ENCODE measurements around the gene ANXA9.

Gene ANXA9, protein sequence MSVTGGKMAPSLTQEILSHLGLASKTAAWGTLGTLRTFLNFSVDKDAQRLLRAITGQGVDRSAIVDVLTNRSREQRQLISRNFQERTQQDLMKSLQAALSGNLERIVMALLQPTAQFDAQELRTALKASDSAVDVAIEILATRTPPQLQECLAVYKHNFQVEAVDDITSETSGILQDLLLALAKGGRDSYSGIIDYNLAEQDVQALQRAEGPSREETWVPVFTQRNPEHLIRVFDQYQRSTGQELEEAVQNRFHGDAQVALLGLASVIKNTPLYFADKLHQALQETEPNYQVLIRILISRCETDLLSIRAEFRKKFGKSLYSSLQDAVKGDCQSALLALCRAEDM

DNA sequence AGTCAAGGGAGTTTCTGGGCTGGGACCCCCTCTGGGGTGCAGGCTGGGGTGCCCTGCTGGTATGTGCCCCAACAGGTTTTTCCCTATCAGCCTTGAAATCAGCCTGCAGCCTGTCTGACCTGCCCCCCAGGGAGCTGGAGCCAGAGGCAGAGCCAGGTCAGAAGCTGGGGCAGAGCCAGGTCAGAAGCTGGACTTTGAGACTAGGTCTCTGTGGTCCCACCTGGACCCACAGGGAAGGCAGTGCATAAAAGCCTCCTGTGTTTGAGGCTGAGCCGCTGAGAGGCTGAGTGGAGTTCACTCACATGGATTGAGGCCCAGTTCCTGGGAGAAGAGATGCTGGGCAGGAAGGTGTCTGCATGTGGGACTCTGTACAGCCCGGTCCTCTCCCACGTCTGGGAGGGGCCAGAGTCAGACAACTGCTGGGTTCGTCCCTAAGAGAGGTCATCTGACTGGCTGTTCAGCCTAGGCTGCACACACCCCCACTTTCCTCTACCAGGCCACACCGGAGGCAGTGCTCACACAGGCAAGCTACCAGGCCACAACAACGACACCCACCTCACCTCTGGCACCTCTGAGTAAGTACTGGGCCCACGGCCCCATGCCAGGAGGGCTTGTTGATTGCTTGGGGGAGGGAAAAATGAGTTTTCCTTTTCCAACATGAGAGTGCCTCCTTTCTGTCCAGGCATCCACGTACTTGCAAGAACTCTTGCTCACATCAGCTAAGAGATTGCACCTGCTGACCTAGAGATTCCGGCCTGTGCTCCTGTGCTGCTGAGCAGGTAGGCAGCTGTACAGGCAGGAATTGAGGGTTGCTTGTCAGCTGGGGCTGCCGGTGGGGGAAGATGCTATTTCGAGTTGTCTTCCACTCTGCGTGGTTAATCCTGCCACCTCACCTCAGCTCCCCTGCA is at the start of gene ANXA9:
TSS of gene ANXA9 (plus strand) at position 488 of the 908 bp plus-strand sequence. CDS start 814 bp downstream, outside the sequence.
- Histone ChIP-seq H3K9ac (ENCODE audit: low read length) (no peak within 1 kb of the TSS), H3K36me3 (ENCODE audit: control insufficient read depth, insufficient read depth, low read length) (no peaks in the 10 kb centered on the region), H3K27me3 (ENCODE audit: control insufficient read depth, insufficient read depth, low read length) (peaks cover 2% of the 10 kb centered on the region), H3K27ac (ENCODE audit: low read depth, low read length) (no peak within 1 kb of the TSS), H3K4me1 (ENCODE audit: control insufficient read depth, insufficient read depth, low read length) (no peaks in the 10 kb centered on the region), H3K4me3 (ENCODE audit: low read length) (no peak within 1 kb of the TSS)

- Histone ChIP-seq H3K27ac (ENCODE audit: low read depth, low read length) (no peak overlapping the region), H3K27me3 (ENCODE audit: control insufficient read depth, insufficient read depth, low read length) (no peaks in the 10 kb centered on the region), H3K4me3 (ENCODE audit: low read length) (no peak overlapping the region), H3K36me3 (ENCODE audit: control insufficient read depth, insufficient read depth, low read length) (peaks cover 62% of the 10 kb centered on the region), H3K9ac (ENCODE audit: low read length) (no peak overlapping the region), H3K4me1 (ENCODE audit: control insufficient read depth, insufficient read depth, low read length) (no peaks in the 10 kb centered on the region)
Measured at GRCh38 chr1:150944856-150945255, 37.2 kb upstream of the ANXA9 start.

DNA sequence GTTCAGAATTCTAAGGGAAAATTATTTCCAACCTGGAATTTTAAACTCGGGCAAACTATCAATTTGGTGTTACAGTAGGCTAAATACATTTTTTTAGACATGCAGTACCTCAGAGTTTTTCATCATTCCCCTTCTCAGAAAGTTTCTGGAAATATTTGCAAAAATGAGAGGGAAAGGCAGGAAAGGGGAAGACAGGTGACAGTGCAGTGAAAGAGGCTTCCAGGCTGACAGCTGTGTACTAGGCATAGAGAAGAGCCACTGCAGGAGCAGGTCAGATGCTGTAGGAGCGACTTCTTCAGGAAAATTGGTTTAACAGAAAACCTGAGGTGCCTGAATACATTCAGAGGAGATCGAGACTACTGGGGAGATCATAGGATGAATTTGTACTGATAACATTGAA is 27.4 kb upstream of the ANXA9 start:
- H3K4me3 ChIP-seq (ENCODE audit: low read length) = no peak overlapping the region
- no peaks in the 10 kb centered on the region for H3K4me1 ChIP-seq (ENCODE audit: control insufficient read depth, insufficient read depth, low read length)
- H3K36me3 ChIP-seq (ENCODE audit: control insufficient read depth, insufficient read depth, low read length) = peaks cover 22% of the 10 kb centered on the region
- no peaks in the 10 kb centered on the region for H3K27me3 ChIP-seq (ENCODE audit: control insufficient read depth, insufficient read depth, low read length)
- no peak overlapping the region for H3K9ac ChIP-seq (ENCODE audit: low read length)
- H3K27ac ChIP-seq (ENCODE audit: low read depth, low read length) = no peak overlapping the region

DNA sequence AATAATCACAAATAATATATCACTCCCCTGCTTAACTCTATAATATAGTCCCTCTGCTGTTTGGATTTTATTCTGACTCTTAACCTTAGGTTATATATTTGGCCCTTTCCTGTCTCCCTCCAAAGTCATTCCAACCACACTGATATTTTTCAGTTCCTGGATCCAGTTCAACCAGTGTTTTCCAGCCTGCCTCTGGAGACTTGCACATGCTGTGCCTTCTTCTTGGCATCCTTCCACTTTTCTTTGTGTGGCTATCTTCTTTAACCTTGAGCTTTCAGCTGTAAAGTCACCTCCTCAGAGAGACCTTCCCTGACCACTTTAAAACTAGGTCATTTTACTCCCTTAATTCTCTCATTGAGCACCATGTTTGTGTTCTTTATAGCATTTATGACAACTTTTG is 26.8 kb upstream of the ANXA9 start:
- Histone ChIP-seq H3K27me3 (ENCODE audit: control insufficient read depth, insufficient read depth, low read length) (no peaks in the 10 kb centered on the region), H3K9ac (ENCODE audit: low read length) (no peak overlapping the region), H3K36me3 (ENCODE audit: control insufficient read depth, insufficient read depth, low read length) (peaks cover 22% of the 10 kb centered on the region), H3K4me1 (ENCODE audit: control insufficient read depth, insufficient read depth, low read length) (no peaks in the 10 kb centered on the region), H3K4me3 (ENCODE audit: low read length) (no peak overlapping the region), H3K27ac (ENCODE audit: low read depth, low read length) (no peak overlapping the region)

GRCh38 chr1:150957666-150958065 is 24.4 kb upstream of the ANXA9 start:
- Histone ChIP-seq H3K36me3 (ENCODE audit: control insufficient read depth, insufficient read depth, low read length) (peaks cover 23% of the 10 kb centered on the region), H3K27ac (ENCODE audit: low read depth, low read length) (no peak overlapping the region), H3K27me3 (ENCODE audit: control insufficient read depth, insufficient read depth, low read length) (no peaks in the 10 kb centered on the region), H3K4me3 (ENCODE audit: low read length) (no peak overlapping the region), H3K9ac (ENCODE audit: low read length) (no peak overlapping the region), H3K4me1 (ENCODE audit: control insufficient read depth, insufficient read depth, low read length) (no peaks in the 10 kb centered on the region)

DNA sequence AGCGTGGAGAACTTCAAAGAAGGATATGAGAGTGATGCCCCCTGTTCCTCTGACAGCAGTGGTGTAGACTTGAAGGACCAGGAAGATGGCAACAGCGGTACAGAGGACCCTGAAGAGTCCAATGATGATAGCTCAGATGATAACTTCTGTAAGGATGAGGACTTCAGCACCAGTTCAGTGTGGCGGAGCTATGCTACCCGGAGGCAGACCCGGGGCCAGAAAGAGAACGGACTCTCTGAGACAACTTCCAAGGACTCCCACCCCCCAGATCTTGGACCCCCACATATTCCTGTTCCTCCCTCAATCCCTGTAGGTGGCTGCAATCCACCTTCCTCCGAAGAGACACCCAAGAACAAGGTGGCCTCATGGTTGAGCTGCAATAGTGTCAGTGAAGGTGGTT is 21.4 kb upstream of the ANXA9 start:
- Histone ChIP-seq H3K36me3 (ENCODE audit: control insufficient read depth, insufficient read depth, low read length) (peaks cover 29% of the 10 kb centered on the region), H3K27me3 (ENCODE audit: control insufficient read depth, insufficient read depth, low read length) (no peaks in the 10 kb centered on the region), H3K9ac (ENCODE audit: low read length) (no peak overlapping the region), H3K4me1 (ENCODE audit: control insufficient read depth, insufficient read depth, low read length) (no peaks in the 10 kb centered on the region), H3K4me3 (ENCODE audit: low read length) (no peak overlapping the region), H3K27ac (ENCODE audit: low read depth, low read length) (no peak overlapping the region)

GRCh38 chr1:150961756-150962155 is 20.3 kb upstream of the ANXA9 start:
- no peaks in the 10 kb centered on the region for H3K4me1 ChIP-seq (ENCODE audit: control insufficient read depth, insufficient read depth, low read length)
- H3K27ac ChIP-seq (ENCODE audit: low read depth, low read length) = no peak overlapping the region
- H3K36me3 ChIP-seq (ENCODE audit: control insufficient read depth, insufficient read depth, low read length) = peaks cover 40% of the 10 kb centered on the region
- no peaks in the 10 kb centered on the region for H3K27me3 ChIP-seq (ENCODE audit: control insufficient read depth, insufficient read depth, low read length)
- no peak overlapping the region for H3K9ac ChIP-seq (ENCODE audit: low read length)
- no peak overlapping the region for H3K4me3 ChIP-seq (ENCODE audit: low read length)

- H3K4me1 ChIP-seq (ENCODE audit: control insufficient read depth, insufficient read depth, low read length) = no peaks in the 10 kb centered on the region
- H3K27me3 ChIP-seq (ENCODE audit: control insufficient read depth, insufficient read depth, low read length) = no peaks in the 10 kb centered on the region
- H3K9ac ChIP-seq (ENCODE audit: low read length) = no peak overlapping the region
- no peak overlapping the region for H3K27ac ChIP-seq (ENCODE audit: low read depth, low read length)
- peaks cover 57% of the 10 kb centered on the region for H3K36me3 ChIP-seq (ENCODE audit: control insufficient read depth, insufficient read depth, low read length)
- H3K4me3 ChIP-seq (ENCODE audit: low read length) = no peak overlapping the region
Measured at GRCh38 chr1:150963321-150964163, 18.6 kb upstream of the ANXA9 start.

GRCh38 chr1:150964164-150964489 is 18.0 kb upstream of the ANXA9 start:
- Histone ChIP-seq H3K36me3 (ENCODE audit: control insufficient read depth, insufficient read depth, low read length) (peaks cover 62% of the 10 kb centered on the region), H3K27ac (ENCODE audit: low read depth, low read length) (no peak overlapping the region)

DNA sequence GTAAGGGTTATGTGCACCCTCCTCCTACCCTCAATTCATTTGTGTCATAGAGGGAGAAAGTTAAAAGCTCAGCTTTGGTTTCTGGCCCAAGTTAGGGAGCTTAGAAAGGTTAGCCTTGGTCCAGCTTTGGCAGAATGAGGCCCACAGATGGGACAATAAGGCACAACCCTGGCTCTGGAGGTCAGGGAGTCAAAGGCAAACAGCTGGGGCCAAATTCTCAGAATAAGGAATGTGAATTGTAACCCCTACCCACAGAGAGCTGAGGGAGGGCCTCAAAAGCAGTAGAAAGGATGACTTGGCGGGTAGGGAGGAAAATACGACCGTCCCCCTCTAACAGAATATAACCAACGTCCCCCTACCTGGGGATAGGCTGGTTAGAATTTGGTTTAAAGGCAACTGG is 16.5 kb upstream of the ANXA9 start:
- no peak overlapping the region for H3K27ac ChIP-seq (ENCODE audit: low read depth, low read length)
- no peaks in the 10 kb centered on the region for H3K27me3 ChIP-seq (ENCODE audit: control insufficient read depth, insufficient read depth, low read length)
- H3K9ac ChIP-seq (ENCODE audit: low read length) = no peak overlapping the region
- H3K4me3 ChIP-seq (ENCODE audit: low read length) = no peak overlapping the region
- peaks cover 3% of the 10 kb centered on the region for H3K4me1 ChIP-seq (ENCODE audit: control insufficient read depth, insufficient read depth, low read length)
- peaks cover 60% of the 10 kb centered on the region for H3K36me3 ChIP-seq (ENCODE audit: control insufficient read depth, insufficient read depth, low read length)

More at GRCh38 chr1:150964164-150964489, 18.0 kb upstream of the ANXA9 start:
- Histone ChIP-seq H3K4me3 (ENCODE audit: low read length) (no peak overlapping the region), H3K27me3 (ENCODE audit: control insufficient read depth, insufficient read depth, low read length) (no peaks in the 10 kb centered on the region), H3K4me1 (ENCODE audit: control insufficient read depth, insufficient read depth, low read length) (no peaks in the 10 kb centered on the region), H3K9ac (ENCODE audit: low read length) (no peak overlapping the region)

DNA sequence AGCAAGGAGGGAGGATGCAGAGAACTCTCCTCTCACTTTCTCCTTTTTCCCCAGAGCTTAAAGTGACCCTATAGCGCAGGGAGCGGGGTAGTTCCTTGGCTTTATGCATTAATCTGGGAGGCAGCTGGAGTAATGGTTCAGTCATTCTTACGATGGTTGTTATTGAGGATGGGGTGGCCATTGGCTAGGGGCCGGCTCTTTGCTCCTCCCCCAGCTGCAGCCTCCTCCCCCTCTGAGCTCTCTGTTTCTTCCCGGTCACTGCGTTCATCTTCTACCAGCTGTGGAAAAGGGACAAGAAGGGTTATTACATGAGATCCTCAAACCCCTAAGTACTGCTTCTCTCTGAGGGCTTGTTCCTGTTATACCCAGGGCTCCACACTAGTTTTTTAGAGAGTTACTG is 16.1 kb upstream of the ANXA9 start:
- H3K27me3 ChIP-seq (ENCODE audit: control insufficient read depth, insufficient read depth, low read length) = no peaks in the 10 kb centered on the region
- no peak overlapping the region for H3K9ac ChIP-seq (ENCODE audit: low read length)
- peaks cover 7% of the 10 kb centered on the region for H3K4me1 ChIP-seq (ENCODE audit: control insufficient read depth, insufficient read depth, low read length)
- no peak overlapping the region for H3K27ac ChIP-seq (ENCODE audit: low read depth, low read length)
- no peak overlapping the region for H3K4me3 ChIP-seq (ENCODE audit: low read length)
- H3K36me3 ChIP-seq (ENCODE audit: control insufficient read depth, insufficient read depth, low read length) = peaks cover 58% of the 10 kb centered on the region

DNA sequence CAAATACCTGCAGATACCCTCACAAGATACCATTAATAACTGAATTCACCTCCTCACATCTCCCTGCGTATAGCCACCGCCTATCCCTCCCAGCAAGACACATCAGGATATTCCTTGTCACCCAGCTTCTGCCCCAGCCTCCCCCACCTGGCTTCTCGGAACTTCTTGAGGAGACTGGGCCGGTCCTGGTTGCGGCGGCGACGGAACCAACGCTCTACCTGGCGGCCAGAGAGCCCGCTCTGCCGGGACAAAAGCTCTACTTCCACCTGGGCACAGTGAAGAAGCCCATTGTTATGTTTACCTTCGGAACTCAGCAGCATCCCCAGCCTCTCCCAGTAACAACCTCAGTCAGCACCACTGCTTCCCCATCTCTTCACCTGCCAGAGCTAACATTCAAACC is 14.2 kb upstream of the ANXA9 start:
- no peak overlapping the region for H3K9ac ChIP-seq (ENCODE audit: low read length)

More for the DNA sequence above, 14.2 kb upstream of the ANXA9 start:
- no peak overlapping the region for H3K27ac ChIP-seq (ENCODE audit: low read depth, low read length)
- H3K36me3 ChIP-seq (ENCODE audit: control insufficient read depth, insufficient read depth, low read length) = peaks cover 50% of the 10 kb centered on the region
- H3K4me1 ChIP-seq (ENCODE audit: control insufficient read depth, insufficient read depth, low read length) = peaks cover 26% of the 10 kb centered on the region
- H3K27me3 ChIP-seq (ENCODE audit: control insufficient read depth, insufficient read depth, low read length) = no peaks in the 10 kb centered on the region
- H3K4me3 ChIP-seq (ENCODE audit: low read length) = no peak overlapping the region

Measured in rectal smooth muscle tissue (tissue), 1 donor.